GM12891 (cell line): ENCODE results near the gene QPCTL.

Experiments used
- POLR2A ChIP-seq: IDR thresholded peaks from 2 replicates; pipeline ENCODE4 v1.6.1; 2011; ENCODE audit warnings: low read depth, low read length, control low read depth
- POLR2AphosphoS5 ChIP-seq: IDR thresholded peaks from 2 replicates; pipeline ENCODE4 v1.6.1; 2011; ENCODE audit warnings: low read depth, low read length, control low read depth
- TAF1 ChIP-seq: IDR thresholded peaks from 2 replicates; pipeline ENCODE4 v1.6.1; 2011; ENCODE audit warnings: low read depth, low read length, control low read depth

DNA sequence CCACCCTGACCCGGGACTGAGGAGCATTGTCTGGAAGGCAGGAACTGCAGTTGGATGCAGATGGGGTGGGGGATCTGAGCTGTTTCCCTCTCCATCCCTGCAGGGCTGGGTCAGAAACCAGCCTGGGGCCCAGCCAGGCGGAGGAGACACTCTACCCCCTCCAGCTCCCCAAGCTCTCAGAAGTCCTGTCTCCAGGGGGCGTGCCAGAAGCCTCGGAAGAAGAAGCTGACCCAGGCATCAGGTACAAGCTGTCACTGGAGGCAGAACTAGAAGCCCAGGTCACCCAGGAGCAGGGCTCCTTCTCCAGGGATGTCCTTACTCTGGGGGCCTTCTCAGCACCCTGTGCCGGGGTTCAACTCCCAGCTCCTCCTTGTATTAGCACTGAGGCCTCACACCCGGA, 61.1 kb downstream of the QPCTL start:
- no peak for TF ChIP-seq TAF1
- no peak for TF ChIP-seq POLR2A
- no peak for TF ChIP-seq POLR2AphosphoS5
